Pancreas (tissue), 10 donors: ENCODE results near the gene TRPM3. TPM values are rescaled to one million over a fixed set of nuclear protein-coding genes. Genes with fewer than 3 reads are reported as not detected.

ENCODE experiments used
- ATAC-seq, 4 donors: fragments of 200-7000 bp; cut with Tn5 transposase; one replicate each; pipeline versions ENCODE4 v1.8.0 to v1.9.1; 2020; ENCODE audit warnings: mild to moderate bottlenecking in 4 of 4, moderate library complexity in 4 of 4
- DNase-seq, 6 donors: peaks; one replicate each; pipeline ENCODE4 v3.0.0-alpha.2; 2020
- FAIRE-seq: peaks from 2 replicates; lab custom pipeline; 2012; peaks lifted over from hg19 to GRCh38; lab: Jason Lieb, UNC
- H3K27ac ChIP-seq, 4 donors: fragments of 200-600 bp; sonication (generic); 1 replicate in 3 of 4; 2 replicates in 1 of 4; pipeline versions ENCODE4 v1.5.0 to v1.8.0; 2020
- H3K27me3 ChIP-seq, 4 donors: fragments of 200-600 bp; one replicate each; pipeline ENCODE4 v1.8.0; 2021
- H3K36me3 ChIP-seq, 3 donors: fragments of 200-600 bp; sonication (generic) in 1 of 3; one replicate each; pipeline versions ENCODE4 v1.5.0 to v1.8.0; 2020 to 2021
- H3K4me1 ChIP-seq, 3 donors: fragments of 200-600 bp; one replicate each; pipeline ENCODE4 v1.8.0; 2021
- H3K4me3 ChIP-seq, 4 donors: fragments of 200-600 bp; sonication (generic) in 2 of 4; one replicate each; pipeline versions ENCODE4 v1.5.0 to v1.8.0; 2020 to 2021
- H3K9me3 ChIP-seq, 4 donors: fragments of 200-600 bp; one replicate each; pipeline ENCODE4 v1.8.0; 2021
- WGBS, 2 donors: extraction: QIAGEN DNeasy Blood & Tissue Kit; methylation state at CpG; one replicate each; pipeline ENCODE4 v1.1.7; 2013; 5-methylcytosine and 5-hydroxymethylcytosine counted together
- intact Hi-C, 3 donors: fragments of 100-400 bp; cut with DNase I; formaldehyde crosslinking; loops; one replicate each; pipeline versions ENCODE4 v1.11.1 to v1.14.2; 2022
- polyA plus RNA-seq, 2 donors: library from polyadenylated mRNA; stranded (reverse); fragments of 200-250 nt; gene quantifications; one replicate each; pipeline ENCODE4 v1.2.3, GENCODE V29; 2013
- total RNA-seq, 6 donors: library from RNA; stranded (reverse); fragmentation: NEBNext Ultra II Directional in 4 of 6; extraction: Animal tissue kit (Norgen Biotek cat#: 25700) in 4 of 6; gene quantifications; one replicate each; pipeline versions ENCODE4 v1.2.1 to v1.2.4, GENCODE V29; 2021 to 2023
- TF ChIP-seq, protein P1 (sequence below), 4 donors: fragments of 200-600 bp; sonication (generic) in 3 of 4; IDR thresholded peaks; one replicate each; pipeline versions ENCODE4 v1.5.0 to v1.8.0; 2021; ENCODE audit warnings: antibody characterized with exemption in 4 of 4
- donor health status: healthy with polysubstance abuse.
- donor health status: DM: no; HTN: no; CAD: no; lungs with moderate emphysema.
- donor health status: DM: no; HTN: no; CAD: no.
- donor health status: control.
- donor health status: control.
- donor health status: Bipolar disorder and iron deficiency.
- donor health status: DM: yes; HTN: yes; CAD: no.
- donor health status: DM: no; HTN: no; CAD: no.
- donor health status: DM: no; HTN: no; CAD: no.
- donor health status: DM: yes; HTN: yes; CAD: no.

The TRPM3 gene
- total and polyA plus RNA-seq, 8 donors, result 0.22 to 1.9 (median 0.76) TPM

GRCh38 chr9:70564468-70565335 lies 556.7 kb downstream of the TRPM3 start:
- H3K36me3 ChIP-seq, result no peaks in the 10 kb centered on the region
- DNase-seq (no peak), ATAC-seq (no peak), FAIRE-seq (no peak)
- 72 to 78% methylated on average over 8 of the region's 8 CpGs for WGBS, 2 donors
- H3K27me3 ChIP-seq, result no peaks in the 10 kb centered on the region
- TF ChIP-seq, protein P1, sequence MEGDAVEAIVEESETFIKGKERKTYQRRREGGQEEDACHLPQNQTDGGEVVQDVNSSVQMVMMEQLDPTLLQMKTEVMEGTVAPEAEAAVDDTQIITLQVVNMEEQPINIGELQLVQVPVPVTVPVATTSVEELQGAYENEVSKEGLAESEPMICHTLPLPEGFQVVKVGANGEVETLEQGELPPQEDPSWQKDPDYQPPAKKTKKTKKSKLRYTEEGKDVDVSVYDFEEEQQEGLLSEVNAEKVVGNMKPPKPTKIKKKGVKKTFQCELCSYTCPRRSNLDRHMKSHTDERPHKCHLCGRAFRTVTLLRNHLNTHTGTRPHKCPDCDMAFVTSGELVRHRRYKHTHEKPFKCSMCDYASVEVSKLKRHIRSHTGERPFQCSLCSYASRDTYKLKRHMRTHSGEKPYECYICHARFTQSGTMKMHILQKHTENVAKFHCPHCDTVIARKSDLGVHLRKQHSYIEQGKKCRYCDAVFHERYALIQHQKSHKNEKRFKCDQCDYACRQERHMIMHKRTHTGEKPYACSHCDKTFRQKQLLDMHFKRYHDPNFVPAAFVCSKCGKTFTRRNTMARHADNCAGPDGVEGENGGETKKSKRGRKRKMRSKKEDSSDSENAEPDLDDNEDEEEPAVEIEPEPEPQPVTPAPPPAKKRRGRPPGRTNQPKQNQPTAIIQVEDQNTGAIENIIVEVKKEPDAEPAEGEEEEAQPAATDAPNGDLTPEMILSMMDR (IDR thresholded peaks at IDR 0.05), result no peak
- H3K4me3 ChIP-seq, result no peak overlapping the region
- peak overlapping the region in 2 of 4 donors; percentile 41 to 61 for H3K27ac ChIP-seq
- H3K9me3 ChIP-seq, result no peaks in the 10 kb centered on the region
- intact Hi-C loops, result no loop called here
- no peaks in the 10 kb centered on the region for H3K4me1 ChIP-seq

- H3K27ac ChIP-seq, result peak overlapping the region in 2 of 4 donors; percentile 41 to 61
- no peaks in the 10 kb centered on the region for H3K27me3 ChIP-seq
- intact Hi-C loops, result no loop called here
- no peaks in the 10 kb centered on the region for H3K36me3 ChIP-seq
- no peak for FAIRE-seq
- no peaks in the 10 kb centered on the region for H3K4me1 ChIP-seq
- no peak overlapping the region for H3K4me3 ChIP-seq
- DNase-seq, result no peak
- peak in 2 of 4 donors; percentile 71 to 72 for ATAC-seq
- TF ChIP-seq, protein P1 (IDR thresholded peaks at IDR 0.05), result no peak
- 73 to 78% methylated on average over 5 of the region's 5 CpGs for WGBS, 2 donors
- H3K9me3 ChIP-seq, result no peaks in the 10 kb centered on the region
These were observed 557.8 kb downstream of the TRPM3 start for GRCh38 chr9:70563431-70564204.

- no peak overlapping the region for H3K4me3 ChIP-seq
- DNase-seq (no peak), ATAC-seq (no peak), FAIRE-seq (no peak)
- whole genome bisulfite sequencing, 2 donors, result 83 to 88% methylated on average over 4 of the region's 4 CpGs
- TF ChIP-seq, protein P1 (IDR thresholded peaks at IDR 0.05), result no peak
- peak overlapping the region in 2 of 4 donors; percentile 41 to 61 for H3K27ac ChIP-seq
- H3K36me3 ChIP-seq, result no peaks in the 10 kb centered on the region
- intact Hi-C loops, result no loop called here
- no peaks in the 10 kb centered on the region for H3K27me3 ChIP-seq
- H3K9me3 ChIP-seq, result no peaks in the 10 kb centered on the region
- H3K4me1 ChIP-seq, result no peaks in the 10 kb centered on the region
These were observed 558.4 kb downstream of the TRPM3 start for GRCh38 chr9:70563010-70563409.

GRCh38 chr9:70561786-70562395 lies 559.5 kb downstream of the TRPM3 start:
- DNase-seq (no peak), ATAC-seq (no peak), FAIRE-seq (no peak)
- WGBS, 2 donors, result 75 to 77% methylated on average over 3 of the region's 3 CpGs
- Histone ChIP-seq H3K9me3 (no peaks in the 10 kb centered on the region), H3K4me3 (no peak overlapping the region), H3K4me1 (no peaks in the 10 kb centered on the region), H3K27ac (no peak overlapping the region), H3K27me3 (no peaks in the 10 kb centered on the region), H3K36me3 (no peaks in the 10 kb centered on the region)
- TF ChIP-seq, protein P1 (IDR thresholded peaks at IDR 0.05), result no peak
- intact Hi-C loops, result no loop called here
